ENCODE measurements around the gene AXL.

Gene AXL

DNA sequence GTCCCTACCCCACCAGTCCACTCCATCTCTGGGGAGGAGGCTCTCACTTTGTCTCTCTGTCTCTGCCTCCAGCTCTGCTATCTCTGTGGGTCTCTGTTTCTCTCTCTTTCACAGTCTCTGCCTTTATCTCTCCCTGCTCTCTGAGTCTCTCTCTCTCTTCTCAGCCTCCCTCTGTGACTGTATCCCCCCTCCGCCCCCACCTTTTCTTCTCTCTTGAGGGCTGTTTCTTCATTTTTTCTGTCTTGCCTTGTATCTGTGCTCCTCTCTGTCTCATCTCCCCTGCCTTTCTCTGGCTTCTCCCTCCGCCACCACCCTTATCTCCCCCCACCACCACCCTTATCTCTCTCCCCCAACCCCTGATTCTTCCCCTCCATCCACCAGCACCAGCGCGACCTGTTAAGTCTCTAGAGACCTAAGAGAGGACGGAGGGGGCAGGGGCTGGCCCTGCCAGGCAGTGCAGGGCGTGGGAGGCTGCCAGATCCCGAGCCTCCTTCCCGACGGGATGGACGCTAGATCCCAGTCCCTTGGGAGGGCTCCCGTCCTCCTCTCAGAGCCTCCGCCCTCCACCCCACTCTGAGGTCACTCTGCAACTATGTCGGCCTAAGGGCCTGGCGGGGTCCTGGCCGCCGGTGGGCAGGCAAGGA, 1.0 kb downstream of the AXL start:
- TF ChIP-seq, protein P1, sequence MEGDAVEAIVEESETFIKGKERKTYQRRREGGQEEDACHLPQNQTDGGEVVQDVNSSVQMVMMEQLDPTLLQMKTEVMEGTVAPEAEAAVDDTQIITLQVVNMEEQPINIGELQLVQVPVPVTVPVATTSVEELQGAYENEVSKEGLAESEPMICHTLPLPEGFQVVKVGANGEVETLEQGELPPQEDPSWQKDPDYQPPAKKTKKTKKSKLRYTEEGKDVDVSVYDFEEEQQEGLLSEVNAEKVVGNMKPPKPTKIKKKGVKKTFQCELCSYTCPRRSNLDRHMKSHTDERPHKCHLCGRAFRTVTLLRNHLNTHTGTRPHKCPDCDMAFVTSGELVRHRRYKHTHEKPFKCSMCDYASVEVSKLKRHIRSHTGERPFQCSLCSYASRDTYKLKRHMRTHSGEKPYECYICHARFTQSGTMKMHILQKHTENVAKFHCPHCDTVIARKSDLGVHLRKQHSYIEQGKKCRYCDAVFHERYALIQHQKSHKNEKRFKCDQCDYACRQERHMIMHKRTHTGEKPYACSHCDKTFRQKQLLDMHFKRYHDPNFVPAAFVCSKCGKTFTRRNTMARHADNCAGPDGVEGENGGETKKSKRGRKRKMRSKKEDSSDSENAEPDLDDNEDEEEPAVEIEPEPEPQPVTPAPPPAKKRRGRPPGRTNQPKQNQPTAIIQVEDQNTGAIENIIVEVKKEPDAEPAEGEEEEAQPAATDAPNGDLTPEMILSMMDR (IDR thresholded peaks at IDR 0.05): no peak

DNA sequence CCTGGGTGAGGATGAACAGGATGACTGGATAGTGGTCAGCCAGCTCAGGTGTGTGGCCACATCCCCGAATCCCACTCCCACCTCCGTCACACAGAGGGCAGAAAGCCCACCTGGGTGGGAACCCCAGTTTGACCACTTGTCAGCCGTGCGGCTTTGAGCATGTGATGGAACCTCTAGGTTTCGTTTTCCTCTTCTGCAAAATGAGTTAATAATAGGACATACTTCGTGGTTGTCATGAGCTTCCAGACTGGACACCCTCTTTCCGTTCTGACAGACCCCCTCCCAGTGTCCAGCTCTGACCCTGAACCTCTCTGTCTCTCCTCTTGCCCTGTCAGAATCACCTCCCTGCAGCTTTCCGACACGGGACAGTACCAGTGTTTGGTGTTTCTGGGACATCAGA, 1.8 kb downstream of the AXL start:
- TF ChIP-seq, protein P1 (IDR thresholded peaks at IDR 0.05): no peak

DNA sequence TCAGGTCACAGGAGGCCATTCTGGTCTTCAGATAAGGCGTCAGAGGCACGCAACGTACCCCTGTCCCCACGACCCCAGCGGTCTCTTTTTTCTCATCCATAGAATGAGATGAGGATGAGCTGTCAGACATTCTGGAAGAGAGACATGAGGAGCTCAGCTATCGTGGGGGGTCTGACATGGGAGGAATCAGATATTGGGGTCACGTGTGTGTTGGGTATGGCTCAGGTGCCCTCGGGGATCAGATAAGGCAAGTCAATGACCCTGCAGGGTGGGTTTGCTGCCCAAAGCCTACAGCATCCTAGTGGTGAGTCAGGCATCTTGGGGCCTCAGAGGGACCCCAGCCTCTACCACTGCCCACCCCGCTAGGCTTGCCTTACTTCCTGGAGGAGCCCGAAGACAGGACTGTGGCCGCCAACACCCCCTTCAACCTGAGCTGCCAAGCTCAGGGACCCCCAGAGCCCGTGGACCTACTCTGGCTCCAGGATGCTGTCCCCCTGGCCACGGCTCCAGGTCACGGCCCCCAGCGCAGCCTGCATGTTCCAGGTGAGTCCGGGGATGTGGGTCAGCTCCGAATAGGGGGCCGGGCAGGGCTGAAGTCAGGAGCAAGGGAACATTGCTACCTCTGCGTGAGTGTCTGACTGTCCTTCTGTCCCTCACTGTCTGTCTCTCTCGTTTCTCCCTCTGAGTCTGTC, 2.6 kb downstream of the AXL start:
- TF ChIP-seq, protein P1 (IDR thresholded peaks at IDR 0.05): no peak

DNA sequence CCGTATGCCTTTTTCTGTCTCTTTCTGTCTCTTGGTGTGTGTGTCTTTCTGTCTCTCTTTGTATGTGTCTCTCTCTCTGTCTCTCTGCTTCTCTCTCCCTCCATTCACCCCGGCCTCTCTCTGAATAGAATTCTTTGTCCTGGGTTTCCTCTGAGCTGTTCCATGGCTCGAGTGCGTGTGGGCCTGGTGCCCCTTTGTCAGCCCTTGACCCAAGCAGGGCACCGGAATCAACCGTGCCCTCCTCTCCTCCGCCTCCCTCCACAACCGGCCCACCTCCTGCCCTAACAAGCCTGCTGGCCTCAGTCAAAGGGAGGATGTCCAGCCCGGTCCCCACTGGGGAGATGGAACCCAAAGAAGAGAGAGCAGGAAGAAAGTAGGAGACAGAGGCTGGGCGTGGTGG, 3.2 kb downstream of the AXL start:
- TF ChIP-seq, protein P1 (IDR thresholded peaks at IDR 0.05): no peak

DNA sequence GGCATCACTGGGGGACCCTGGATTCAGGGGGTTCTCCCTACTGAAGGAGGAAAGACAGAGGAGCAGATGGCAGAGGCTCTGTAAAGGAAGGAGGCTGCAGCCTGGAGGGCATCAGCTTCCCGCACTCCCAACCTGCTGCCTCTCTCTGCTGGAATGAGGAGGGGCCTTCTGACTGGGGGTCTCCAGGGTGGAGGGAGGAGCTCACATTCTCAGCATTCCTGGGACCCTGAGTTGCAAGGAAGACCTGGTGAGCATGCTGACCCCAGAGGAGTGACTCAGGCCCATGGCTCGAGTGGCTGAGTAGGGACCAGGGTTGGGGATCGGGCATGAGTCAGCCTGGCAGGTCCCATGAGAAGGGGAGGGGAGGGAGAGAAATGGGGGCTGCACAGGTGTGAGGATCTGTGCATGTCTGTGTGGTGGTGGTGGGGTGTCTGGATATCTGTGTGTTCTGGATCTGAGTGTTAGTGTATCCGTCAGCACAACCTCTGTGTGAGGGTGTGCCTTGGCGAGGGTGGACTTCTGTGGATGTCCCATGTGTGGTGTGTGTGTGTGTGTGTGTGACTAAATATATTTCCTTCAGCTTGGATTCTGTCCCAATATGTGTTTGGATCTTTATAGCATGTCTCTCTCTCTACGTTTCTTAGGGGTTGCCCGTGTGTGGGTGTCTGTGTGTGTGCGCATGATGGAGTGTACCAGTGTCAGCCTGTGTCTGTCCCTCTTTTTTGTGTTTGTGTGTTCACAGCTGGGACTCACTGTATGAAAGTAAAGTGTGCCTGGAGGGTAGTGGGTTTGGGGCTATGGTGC, 4.6 kb downstream of the AXL start:
- TF ChIP-seq, protein P1 (IDR thresholded peaks at IDR 0.05): no peak

DNA sequence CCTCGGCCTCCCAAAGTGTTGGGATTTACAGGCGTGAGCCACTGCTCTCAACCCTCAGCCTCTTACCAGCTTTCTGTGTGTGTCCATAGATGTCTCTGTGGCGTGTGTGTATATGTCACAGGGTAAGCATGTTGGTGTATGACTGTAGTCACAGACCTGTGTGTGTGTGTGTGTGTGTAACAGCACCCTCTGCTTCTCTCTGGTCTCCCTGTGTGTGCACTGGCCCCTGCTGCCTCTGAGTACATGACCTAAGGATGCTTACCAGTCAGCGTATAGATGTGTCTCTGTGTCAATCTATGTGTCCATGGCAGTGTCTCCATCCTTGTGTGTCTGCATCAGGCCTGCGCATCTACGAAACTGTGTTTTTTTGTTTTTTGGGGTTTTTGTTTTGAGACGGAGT, 5.6 kb downstream of the AXL start:
- TF ChIP-seq, protein P1 (IDR thresholded peaks at IDR 0.05): no peak

DNA sequence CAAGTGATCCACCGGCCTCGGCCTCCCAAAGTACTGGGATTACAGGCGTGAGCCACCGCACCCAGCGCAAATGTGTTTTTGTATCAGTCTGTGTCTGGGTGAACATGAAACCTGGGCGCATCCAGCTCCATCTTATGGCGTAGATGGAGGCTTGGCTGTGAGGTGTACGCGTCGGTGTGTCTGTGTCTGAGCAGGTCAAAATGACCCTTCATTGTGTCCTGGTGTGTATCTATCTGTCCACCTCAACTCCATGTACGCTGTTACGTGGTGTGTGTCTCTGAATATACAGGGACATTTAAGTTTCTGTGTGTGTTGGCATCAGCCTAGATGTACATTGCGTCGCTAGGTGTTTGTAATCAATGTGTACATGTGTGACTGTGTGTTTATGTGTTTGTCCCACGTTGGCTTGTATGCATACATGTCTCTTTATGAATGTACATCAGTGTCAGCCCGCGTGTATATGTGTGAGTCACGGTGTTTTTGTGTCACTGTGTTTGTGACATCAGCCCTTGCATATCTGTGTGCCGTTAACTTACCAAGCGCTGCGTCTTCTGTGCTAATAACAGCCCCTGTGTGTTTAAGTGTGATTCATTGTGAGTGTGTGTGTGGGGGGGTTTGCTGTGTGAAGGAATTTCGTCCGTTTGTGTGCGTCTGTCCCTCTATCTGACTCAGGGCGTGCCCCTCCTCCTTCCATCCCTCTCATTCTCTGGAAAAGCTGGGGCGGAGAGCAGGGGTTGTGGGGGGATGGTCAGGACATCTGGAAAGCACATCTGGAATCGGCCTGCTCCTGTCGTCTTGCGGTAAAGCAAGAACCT, 6.4 kb downstream of the AXL start:
- TF ChIP-seq, protein P1 (IDR thresholded peaks at IDR 0.05): no peak

All from LNCAP (cell line).